SK-N-SH treated with all-trans-retinoic acid at 6 μM for 48 hours (cell line): ENCODE measurements around the gene SEMA3G.

Experiments used
- CSDC2 ChIP-seq: fragments of 250-450 bp; sonication (Bioruptor Pico); IDR thresholded peaks from 2 replicates; pipeline ENCODE4 v1.5.0; 2020; ENCODE audit warnings: mild to moderate bottlenecking, moderate library complexity
- ESRRG ChIP-seq: fragments of 250-450 bp; sonication (Bioruptor Pico); IDR thresholded peaks from 2 replicates; pipeline ENCODE4 v1.6.1; 2021; ENCODE audit warnings: mild to moderate bottlenecking
- OSR1 ChIP-seq: fragments of 250-450 bp; sonication (Bioruptor Pico); IDR thresholded peaks from 2 replicates; pipeline ENCODE4 v1.8.0; 2022; ENCODE audit warnings: moderate library complexity, mild to moderate bottlenecking, inconsistent platforms
- SNAI2 ChIP-seq: fragments of 250-450 bp; sonication (Bioruptor Pico); IDR thresholded peaks from 2 replicates; pipeline ENCODE4 v1.5.0; 2020; ENCODE audit warnings: mild to moderate bottlenecking, moderate library complexity
- TOX ChIP-seq: fragments of 250-450 bp; sonication (Bioruptor Pico); IDR thresholded peaks from 2 replicates; pipeline ENCODE4 v1.8.0; 2021; ENCODE audit warnings: mild to moderate bottlenecking, moderate library complexity, borderline replicate concordance
- ZFP30 ChIP-seq: fragments of 450-650 bp; formaldehyde crosslinking; IDR thresholded peaks from 2 replicates; pipeline ENCODE4 v1.5.0; 2022; ENCODE audit warnings: mild to moderate bottlenecking, moderate library complexity
- ZNF565 ChIP-seq: fragments of 450-650 bp; formaldehyde crosslinking; conservative IDR thresholded peaks from 2 replicates; pipeline ENCODE4 v1.5.0; 2020; ENCODE audit warnings: low read depth, mild to moderate bottlenecking, moderate library complexity
- TF ChIP-seq, protein P1 (sequence below): fragments of 250-450 bp; sonication (Bioruptor Pico); IDR thresholded peaks from 2 replicates; pipeline ENCODE4 v1.8.0; 2020; ENCODE audit warnings: mild to moderate bottlenecking, moderate library complexity, borderline replicate concordance
- TF ChIP-seq, protein P2 (sequence below): fragments of 250-450 bp; sonication (Bioruptor Pico); IDR thresholded peaks from 2 replicates; pipeline ENCODE4 v1.5.1; 2021; ENCODE audit warnings: mild to moderate bottlenecking, moderate library complexity

DNA sequence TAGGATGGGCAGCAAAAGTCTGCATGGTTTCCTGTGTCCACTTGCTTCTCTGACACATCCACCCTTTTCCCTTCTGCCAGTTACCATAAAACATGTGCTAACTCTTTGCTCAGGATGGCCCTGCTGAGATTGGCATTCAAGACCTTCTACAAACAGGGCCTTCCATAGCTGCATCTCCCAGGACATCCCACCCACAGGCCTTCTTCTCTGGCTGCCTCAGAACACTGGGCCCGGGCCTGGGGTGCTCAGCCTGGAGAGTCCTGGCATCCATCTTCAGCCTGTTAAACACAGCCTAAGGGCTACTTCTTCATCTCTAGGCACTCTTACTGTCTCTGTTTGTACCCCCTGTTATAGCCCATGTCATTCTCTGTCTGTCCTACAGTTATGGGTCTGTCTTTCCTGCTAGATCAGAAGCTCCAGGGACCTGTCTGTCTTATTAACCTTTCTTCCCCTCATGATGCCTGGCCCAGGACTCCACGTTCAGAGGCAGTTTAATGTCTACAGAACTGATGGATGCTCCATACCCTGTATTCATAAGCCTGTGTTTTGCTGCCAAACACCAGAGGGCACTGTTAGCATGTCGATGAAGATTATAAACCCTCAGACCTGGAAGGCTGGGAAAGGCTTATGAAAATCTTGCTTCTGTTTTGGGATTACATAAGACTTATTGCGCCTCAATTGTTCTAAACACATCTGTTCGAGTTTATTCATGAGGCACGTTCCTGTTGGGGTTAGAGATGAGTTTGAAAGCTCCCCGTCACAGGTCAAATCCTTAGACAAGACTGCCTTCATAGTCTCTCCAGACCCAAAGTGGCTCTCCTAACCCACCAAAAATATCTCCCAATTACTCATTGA is 16.5 kb downstream of the SEMA3G start:
- TF ChIP-seq, protein P1, sequence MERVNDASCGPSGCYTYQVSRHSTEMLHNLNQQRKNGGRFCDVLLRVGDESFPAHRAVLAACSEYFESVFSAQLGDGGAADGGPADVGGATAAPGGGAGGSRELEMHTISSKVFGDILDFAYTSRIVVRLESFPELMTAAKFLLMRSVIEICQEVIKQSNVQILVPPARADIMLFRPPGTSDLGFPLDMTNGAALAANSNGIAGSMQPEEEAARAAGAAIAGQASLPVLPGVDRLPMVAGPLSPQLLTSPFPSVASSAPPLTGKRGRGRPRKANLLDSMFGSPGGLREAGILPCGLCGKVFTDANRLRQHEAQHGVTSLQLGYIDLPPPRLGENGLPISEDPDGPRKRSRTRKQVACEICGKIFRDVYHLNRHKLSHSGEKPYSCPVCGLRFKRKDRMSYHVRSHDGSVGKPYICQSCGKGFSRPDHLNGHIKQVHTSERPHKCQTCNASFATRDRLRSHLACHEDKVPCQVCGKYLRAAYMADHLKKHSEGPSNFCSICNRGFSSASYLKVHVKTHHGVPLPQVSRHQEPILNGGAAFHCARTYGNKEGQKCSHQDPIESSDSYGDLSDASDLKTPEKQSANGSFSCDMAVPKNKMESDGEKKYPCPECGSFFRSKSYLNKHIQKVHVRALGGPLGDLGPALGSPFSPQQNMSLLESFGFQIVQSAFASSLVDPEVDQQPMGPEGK (CRISPR knock-in tag) = no peak
- TF ChIP-seq, protein P2, sequence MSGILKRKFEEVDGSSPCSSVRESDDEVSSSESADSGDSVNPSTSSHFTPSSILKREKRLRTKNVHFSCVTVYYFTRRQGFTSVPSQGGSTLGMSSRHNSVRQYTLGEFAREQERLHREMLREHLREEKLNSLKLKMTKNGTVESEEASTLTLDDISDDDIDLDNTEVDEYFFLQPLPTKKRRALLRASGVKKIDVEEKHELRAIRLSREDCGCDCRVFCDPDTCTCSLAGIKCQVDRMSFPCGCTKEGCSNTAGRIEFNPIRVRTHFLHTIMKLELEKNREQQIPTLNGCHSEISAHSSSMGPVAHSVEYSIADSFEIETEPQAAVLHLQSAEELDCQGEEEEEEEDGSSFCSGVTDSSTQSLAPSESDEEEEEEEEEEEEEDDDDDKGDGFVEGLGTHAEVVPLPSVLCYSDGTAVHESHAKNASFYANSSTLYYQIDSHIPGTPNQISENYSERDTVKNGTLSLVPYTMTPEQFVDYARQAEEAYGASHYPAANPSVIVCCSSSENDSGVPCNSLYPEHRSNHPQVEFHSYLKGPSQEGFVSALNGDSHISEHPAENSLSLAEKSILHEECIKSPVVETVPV (CRISPR knock-in tag) = no peak
- TF ChIP-seq ZNF565 (CRISPR knock-in tag) = no peak
- TF ChIP-seq SNAI2 (CRISPR knock-in tag) = no peak
- TF ChIP-seq ESRRG (CRISPR knock-in tag) = no peak
- TF ChIP-seq TOX (CRISPR knock-in tag) = no peak
- TF ChIP-seq OSR1 (CRISPR knock-in tag) = no peak
- TF ChIP-seq CSDC2 (CRISPR knock-in tag) = no peak
- no peak for TF ChIP-seq ZFP30 (CRISPR knock-in tag)
